OCI-LY1 (cell line): ENCODE measurements around the gene NUP210.

Experiments used
- H2AFZ ChIP-seq: fragments of 200-600 bp; sonication (generic), shearing (Covaris generic); 2 replicates; pipeline ENCODE4 v1.6.0; 2014; ENCODE audit warnings: antibody characterized with exemption, mild to moderate bottlenecking, low read length
- H3F3A ChIP-seq: fragments of 200-600 bp; sonication (generic), shearing (Covaris generic); 2 replicates; pipeline ENCODE4 v1.6.0; 2014; ENCODE audit warnings: mild to moderate bottlenecking, antibody characterized with exemption, low read length, moderate library complexity; ENCODE audit not compliant: insufficient read depth
- H3K27ac ChIP-seq: fragments of 200-600 bp; sonication (generic); 2 replicates; pipeline ENCODE4 v1.5.1; 2014; ENCODE audit warnings: low read length, mixed run types, mild to moderate bottlenecking, low read depth; ENCODE audit not compliant: poor library complexity, severe bottlenecking
- H3K27me3 ChIP-seq: fragments of 200-600 bp; sonication (generic); 2 replicates; pipeline ENCODE4 v1.6.0; 2014; ENCODE audit warnings: antibody characterized with exemption, mild to moderate bottlenecking, low read length, moderate library complexity; ENCODE audit not compliant: insufficient read depth
- H3K36me3 ChIP-seq: fragments of 200-600 bp; sonication (generic); 2 replicates; pipeline ENCODE4 v1.6.1; 2014; ENCODE audit warnings: mild to moderate bottlenecking, antibody characterized with exemption, low read length, moderate library complexity, mixed read lengths; ENCODE audit not compliant: insufficient read depth
- H3K4me1 ChIP-seq: fragments of 200-600 bp; sonication (generic); 2 replicates; pipeline ENCODE4 v1.5.1; 2014; ENCODE audit warnings: mild to moderate bottlenecking, low read length, moderate library complexity; ENCODE audit not compliant: insufficient read depth, severe bottlenecking
- H3K4me2 ChIP-seq: fragments of 200-600 bp; sonication (generic), shearing (Covaris generic); 2 replicates; pipeline ENCODE4 v1.6.1; 2014; ENCODE audit warnings: low read length
- H3K4me3 ChIP-seq: fragments of 200-600 bp; sonication (generic); 2 replicates; pipeline ENCODE4 v1.5.1; 2014; ENCODE audit warnings: low read length, low read depth, mild to moderate bottlenecking, mixed read lengths; ENCODE audit not compliant: poor library complexity, severe bottlenecking
- H3K79me2 ChIP-seq: fragments of 200-600 bp; shearing (Covaris generic); 2 replicates; pipeline ENCODE4 v1.6.1; 2016; ENCODE audit warnings: mixed run types, low read length, mixed read lengths; ENCODE audit not compliant: insufficient read depth
- H3K9ac ChIP-seq: fragments of 200-600 bp; sonication (generic), shearing (Covaris generic); 2 replicates; pipeline ENCODE4 v1.6.1; 2014; ENCODE audit warnings: mild to moderate bottlenecking, low read length, mixed read lengths
- H3K9me2 ChIP-seq: fragments of 200-600 bp; sonication (generic), shearing (Covaris generic); 2 replicates; pipeline ENCODE4 v1.6.1; 2014; ENCODE audit warnings: low read depth, mild to moderate bottlenecking, low read length, mixed read lengths
- H3K9me3 ChIP-seq: fragments of 200-600 bp; shearing (Covaris generic); 2 replicates; pipeline ENCODE4 v1.6.1; 2014; ENCODE audit warnings: low read length, mixed read lengths
- H4K20me1 ChIP-seq: fragments of 200-600 bp; sonication (generic), shearing (Covaris generic); 2 replicates; pipeline ENCODE4 v1.6.0; 2016; ENCODE audit warnings: mild to moderate bottlenecking, low read length; ENCODE audit not compliant: insufficient read depth
- CTCF ChIP-seq: fragments of 200-600 bp; sonication (generic), shearing (Covaris generic); IDR thresholded peaks from 2 replicates; pipeline ENCODE4 v1.5.1; 2017; ENCODE audit warnings: mild to moderate bottlenecking, antibody characterized with exemption, low read length, moderate library complexity, mixed read lengths
- EZH2 ChIP-seq: fragments of 200-600 bp; sonication (generic), shearing (Covaris generic); IDR thresholded peaks from 2 replicates; pipeline ENCODE4 v1.8.0; 2017; ENCODE audit warnings: borderline replicate concordance, mixed run types, mild to moderate bottlenecking, antibody characterized with exemption, low read length, moderate library complexity, mixed read lengths

The NUP210 gene

GRCh38 chr3:13373975-13374586, 46.0 kb downstream of the NUP210 start:
- Histone ChIP-seq H3K9me2 (no peaks in the 10 kb centered on the region), H3K27ac (no peak overlapping the region), H2AFZ (no peak overlapping the region), H3K79me2 (no peaks in the 10 kb centered on the region), H3K9me3 (no peaks in the 10 kb centered on the region), H3K27me3 (no peaks in the 10 kb centered on the region), H3K4me1 (no peaks in the 10 kb centered on the region), H4K20me1 (no peaks in the 10 kb centered on the region), H3K36me3 (peaks cover 97% of the 10 kb centered on the region), H3K4me2 (no peak overlapping the region), H3F3A (no peaks in the 10 kb centered on the region), H3K4me3 (no peak overlapping the region), H3K9ac (no peak overlapping the region)
- TF ChIP-seq CTCF: no peak
- no peak for TF ChIP-seq EZH2

DNA sequence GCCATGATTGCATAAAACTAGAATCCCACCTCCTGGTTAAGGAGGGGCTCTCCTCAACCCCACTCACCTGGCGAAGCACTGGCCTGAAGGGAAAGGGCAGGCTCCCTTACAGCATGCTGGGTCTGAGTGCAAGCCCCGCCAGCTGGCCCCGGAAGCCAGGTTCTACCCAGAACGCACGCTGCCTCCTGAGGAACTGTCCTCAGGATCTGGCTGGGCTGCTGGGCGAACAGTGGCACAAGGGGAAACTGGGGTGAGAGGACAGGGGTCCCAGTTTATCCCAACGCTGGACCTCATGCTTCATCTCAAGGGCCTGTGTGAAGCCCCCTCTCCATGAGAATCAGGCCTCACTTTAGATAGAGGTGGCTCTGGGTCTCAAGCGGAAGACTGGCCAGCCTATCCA, 47.5 kb downstream of the NUP210 start:
- H3K4me3 ChIP-seq: no peak overlapping the region
- no peak overlapping the region for H3K9ac ChIP-seq
- H2AFZ ChIP-seq: no peak overlapping the region
- no peak overlapping the region for H3K4me2 ChIP-seq
- peaks cover 93% of the 10 kb centered on the region for H3K36me3 ChIP-seq
- H4K20me1 ChIP-seq: no peaks in the 10 kb centered on the region
- no peaks in the 10 kb centered on the region for H3K9me3 ChIP-seq
- TF ChIP-seq CTCF (no peak), EZH2 (no peak)
- H3K27ac ChIP-seq: no peak overlapping the region
- no peaks in the 10 kb centered on the region for H3K9me2 ChIP-seq
- no peaks in the 10 kb centered on the region for H3K4me1 ChIP-seq
- H3K27me3 ChIP-seq: no peaks in the 10 kb centered on the region
- H3K79me2 ChIP-seq: no peaks in the 10 kb centered on the region
- H3F3A ChIP-seq: no peaks in the 10 kb centered on the region

DNA sequence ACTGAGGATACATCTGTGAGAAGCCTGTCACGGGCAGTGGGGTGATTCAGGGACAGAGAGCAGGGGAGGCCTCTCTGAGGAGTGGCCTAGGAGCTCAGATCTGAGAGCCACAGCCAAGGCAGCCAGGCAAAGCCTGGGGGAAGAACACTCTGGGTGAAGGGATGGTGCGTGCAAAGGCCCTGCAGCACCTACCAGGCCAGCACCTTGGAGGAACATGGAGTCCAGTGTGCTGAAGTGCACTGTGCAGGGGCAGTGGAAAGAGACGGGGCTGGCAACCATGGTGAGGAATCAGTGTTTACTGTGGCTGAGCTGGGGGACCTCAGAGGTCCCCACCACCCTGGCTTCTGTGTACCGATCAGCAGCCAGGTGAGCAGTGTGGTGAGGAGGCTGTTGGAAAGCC, 48.0 kb downstream of the NUP210 start:
- no peak for TF ChIP-seq EZH2
- no peak for TF ChIP-seq CTCF
- no peak overlapping the region for H3K9ac ChIP-seq

More for the DNA sequence above, 48.0 kb downstream of the NUP210 start:
- Histone ChIP-seq H3K36me3 (peaks cover 95% of the 10 kb centered on the region), H3K27ac (no peak overlapping the region), H3K79me2 (no peaks in the 10 kb centered on the region), H2AFZ (no peak overlapping the region), H4K20me1 (no peaks in the 10 kb centered on the region), H3K4me3 (no peak overlapping the region), H3K4me1 (no peaks in the 10 kb centered on the region), H3F3A (no peaks in the 10 kb centered on the region), H3K9me2 (no peaks in the 10 kb centered on the region), H3K9me3 (no peaks in the 10 kb centered on the region), H3K27me3 (no peaks in the 10 kb centered on the region), H3K4me2 (no peak overlapping the region)
